ENCODE data around the gene OR7C1.
"Not testable (repeated sequence)": the region's sequence is repeated elsewhere in the genome, so short reads cannot be mapped to it uniquely, and the experiment has no call there.

OR7C1 gene

GRCh38 chr19:14784730-14785101 lies 50.3 kb downstream of the OR7C1 start:
- peak; percentile 41 for DNase-seq

- DNase-seq, result not testable (repeated sequence)
Observed at GRCh38 chr19:14783410-14783998, 51.5 kb downstream of the OR7C1 start.

- no peak for DNase-seq
Observed at GRCh38 chr19:14782626-14783409, 52.2 kb downstream of the OR7C1 start.

- DNase-seq, result not testable (repeated sequence)
Observed at GRCh38 chr19:14781713-14782536, 53.1 kb downstream of the OR7C1 start.

- not testable (repeated sequence) for DNase-seq
Observed at GRCh38 chr19:14780622-14781225, 54.3 kb downstream of the OR7C1 start.

GRCh38 chr19:14779151-14779550 lies 55.8 kb downstream of the OR7C1 start:
- DNase-seq, result no peak

GRCh38 chr19:14778110-14778845 lies 56.7 kb downstream of the OR7C1 start, which contains the start of gene ADGRE2:
Gene ADGRE2 (minus strand): TSS chr19:14778560. CDS start chr19:14776756, 1,804 bp downstream.
- not testable (repeated sequence) for DNase-seq

GRCh38 chr19:14777645-14778044 lies 57.3 kb downstream of the OR7C1 start:
- not testable (repeated sequence) for DNase-seq

- peak; percentile 6 for DNase-seq
Observed at GRCh38 chr19:14775869-14776586, 59.0 kb downstream of the OR7C1 start.

GRCh38 chr19:14775326-14775725 lies 59.7 kb downstream of the OR7C1 start:
- not testable (repeated sequence) for DNase-seq

- no peak for DNase-seq
Observed at GRCh38 chr19:14774373-14774772, 60.6 kb downstream of the OR7C1 start.

- not testable (repeated sequence) for DNase-seq
Observed at GRCh38 chr19:14773722-14774121, 61.3 kb downstream of the OR7C1 start.

- no peak for DNase-seq
Observed at GRCh38 chr19:14772995-14773394, 62.0 kb downstream of the OR7C1 start.

GRCh38 chr19:14772467-14772866 lies 62.5 kb downstream of the OR7C1 start:
- no peak for DNase-seq

GRCh38 chr19:14770944-14771839 lies 63.8 kb downstream of the OR7C1 start:
- DNase-seq, result no peak

GRCh38 chr19:14770136-14770535 lies 64.8 kb downstream of the OR7C1 start:
- DNase-seq, result no peak

- no peak for DNase-seq
Observed at GRCh38 chr19:14769201-14769600, 65.8 kb downstream of the OR7C1 start.

GRCh38 chr19:14768001-14768400 lies 67.0 kb downstream of the OR7C1 start:
- DNase-seq, result no peak

- no peak for DNase-seq
Observed at GRCh38 chr19:14767466-14767971, 67.5 kb downstream of the OR7C1 start.

GRCh38 chr19:14765841-14766240 lies 69.1 kb downstream of the OR7C1 start:
- not testable (repeated sequence) for DNase-seq

Measured in activated CD4-positive, alpha-beta T cell treated with anti-CD3 and anti-CD28 coated beads, Interleukin-10, Interleukin-2, amounts not matched to agents 100 ng/mL and 50 ng/mL, durations not matched to agents 16 hours and 8 hours (primary cell).